Ureter (tissue), 1 donor: Measurements from ENCODE around the gene RAD50. TPM values are rescaled to one million over a fixed set of nuclear protein-coding genes. Genes with fewer than 3 reads are reported as not detected.
"Not testable (repeated sequence)": the region's sequence is repeated elsewhere in the genome, so short reads cannot be mapped to it uniquely, and the experiment has no call there.

Source experiments
- DNase-seq: peaks from one replicate; pipeline ENCODE4 v3.0.0-alpha.2; 2020; ENCODE audit warnings: low spot score
- total RNA-seq: library from RNA; stranded (reverse); gene quantifications from one replicate; pipeline ENCODE4 v1.2.4, GENCODE V29; 2023
- donor health status: DM: yes; HTN: yes; CAD: no.

Gene RAD50
- total RNA-seq, 1 donor from 2014 or later, result 49.5 TPM

- no peak for DNase-seq
Observed at GRCh38 chr5:132557478-132558172, 848 bp downstream of the RAD50 start.

GRCh38 chr5:132559383-132560060, 2.7 kb downstream of the RAD50 start:
- no peak for DNase-seq

- no peak for DNase-seq
Observed at GRCh38 chr5:132561601-132562000, 4.8 kb downstream of the RAD50 start.

- DNase-seq, result not testable (repeated sequence)
Observed at GRCh38 chr5:132564555-132564954, 7.8 kb downstream of the RAD50 start.

GRCh38 chr5:132566657-132567056, 9.9 kb downstream of the RAD50 start:
- no peak for DNase-seq

- no peak for DNase-seq
Observed at GRCh38 chr5:132576123-132576522, 19.3 kb downstream of the RAD50 start.

- DNase-seq, result not testable (repeated sequence)
Observed at GRCh38 chr5:132584560-132584959, 27.8 kb downstream of the RAD50 start.

- no peak for DNase-seq
Observed at GRCh38 chr5:132586063-132586462, 29.3 kb downstream of the RAD50 start.

- DNase-seq, result no peak
Observed at GRCh38 chr5:132589467-132589866, 32.7 kb downstream of the RAD50 start.

- no peak for DNase-seq
Observed at GRCh38 chr5:132591145-132591544, 34.4 kb downstream of the RAD50 start.

- DNase-seq, result no peak
Observed at GRCh38 chr5:132592521-132592920, 35.7 kb downstream of the RAD50 start.

- no peak for DNase-seq
Observed at GRCh38 chr5:132594170-132594569, 37.4 kb downstream of the RAD50 start.

- no peak for DNase-seq
Observed at GRCh38 chr5:132595624-132596023, 38.8 kb downstream of the RAD50 start.

GRCh38 chr5:132601071-132601728, 44.4 kb downstream of the RAD50 start:
- DNase-seq, result no peak

- DNase-seq, result no peak
Observed at GRCh38 chr5:132607095-132607494, 50.3 kb downstream of the RAD50 start.

GRCh38 chr5:132608107-132608506, 51.3 kb downstream of the RAD50 start:
- DNase-seq, result no peak

- DNase-seq, result no peak
Observed at GRCh38 chr5:132611965-132612364, 55.2 kb downstream of the RAD50 start.

- no peak for DNase-seq
Observed at GRCh38 chr5:132612846-132613245, 56.1 kb downstream of the RAD50 start.

GRCh38 chr5:132621699-132622098, 64.9 kb downstream of the RAD50 start:
- no peak for DNase-seq

- no peak for DNase-seq
Observed at GRCh38 chr5:132622608-132623007, 65.8 kb downstream of the RAD50 start.

- no peak for DNase-seq
Observed at GRCh38 chr5:132627470-132627869, 70.7 kb downstream of the RAD50 start.

- DNase-seq, result no peak
Observed at GRCh38 chr5:132628814-132629213, 72.0 kb downstream of the RAD50 start.
